22Rv1 (cell line): ENCODE results near the gene AKAP9.

Experiments used
- H3K27ac ChIP-seq: fragments of 450-650 bp; 2 replicates; pipeline ENCODE4 v1.5.1; 2017
- CTCF ChIP-seq: fragments of 450-650 bp; IDR thresholded peaks from 2 replicates; pipeline ENCODE4 v1.5.1; 2017; ENCODE audit warnings: mild to moderate bottlenecking
- ZFX ChIP-seq: fragments of 450-650 bp; IDR thresholded peaks from 2 replicates; pipeline ENCODE4 v1.6.1; 2017; ENCODE audit warnings: antibody characterized with exemption, borderline replicate concordance

Gene AKAP9

DNA sequence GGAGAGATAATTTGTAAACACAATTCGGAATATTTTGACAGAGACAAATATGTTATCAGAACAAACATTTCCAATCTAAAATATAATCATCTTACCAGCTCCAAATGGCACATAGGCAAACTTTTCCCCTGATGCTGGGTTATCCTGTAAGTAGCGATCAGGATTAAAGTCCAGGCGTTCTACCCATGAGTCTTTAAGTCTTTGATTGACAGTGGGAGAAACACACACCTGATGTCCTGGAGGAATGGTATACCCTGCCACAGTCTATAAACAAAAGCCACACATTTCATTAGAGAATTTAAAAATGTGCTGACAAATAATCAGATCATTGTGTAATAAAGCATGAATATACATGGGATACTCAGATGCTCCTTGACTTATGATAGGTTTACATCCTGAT, 176.3 kb downstream of the AKAP9 start:
- H3K27ac ChIP-seq = no peak overlapping the region

GRCh38 chr7:92119213-92119759, 178.6 kb downstream of the AKAP9 start:
- TF ChIP-seq CTCF = no peak
- no peak for TF ChIP-seq ZFX
- no peak overlapping the region for H3K27ac ChIP-seq

More for the DNA sequence above, 176.3 kb downstream of the AKAP9 start:
- TF ChIP-seq CTCF = no peak
- no peak for TF ChIP-seq ZFX

DNA sequence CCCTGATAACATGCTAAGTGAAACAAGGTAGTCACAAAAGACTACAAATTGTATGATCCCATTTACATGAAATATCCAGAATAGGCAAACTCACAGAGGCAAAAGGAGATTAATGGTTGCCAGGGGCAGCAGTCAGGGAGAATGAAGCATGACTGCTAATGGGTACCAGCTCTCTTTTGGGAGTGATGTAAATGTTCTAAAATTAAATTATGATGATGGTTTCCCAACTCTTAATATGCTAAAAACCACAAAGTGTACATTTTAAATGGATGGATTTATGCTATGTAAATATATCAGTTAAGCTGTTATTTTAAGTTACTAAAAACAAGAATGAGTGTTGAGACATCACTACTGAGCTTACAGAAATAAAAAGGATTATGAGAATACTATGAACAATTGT, 181.0 kb downstream of the AKAP9 start:
- H3K27ac ChIP-seq = no peak overlapping the region
- TF ChIP-seq CTCF = no peak
- TF ChIP-seq ZFX = no peak

- TF ChIP-seq CTCF (no peak), ZFX (no peak)
- no peak overlapping the region for H3K27ac ChIP-seq
Measured at GRCh38 chr7:92131093-92131492, 190.4 kb downstream of the AKAP9 start.

DNA sequence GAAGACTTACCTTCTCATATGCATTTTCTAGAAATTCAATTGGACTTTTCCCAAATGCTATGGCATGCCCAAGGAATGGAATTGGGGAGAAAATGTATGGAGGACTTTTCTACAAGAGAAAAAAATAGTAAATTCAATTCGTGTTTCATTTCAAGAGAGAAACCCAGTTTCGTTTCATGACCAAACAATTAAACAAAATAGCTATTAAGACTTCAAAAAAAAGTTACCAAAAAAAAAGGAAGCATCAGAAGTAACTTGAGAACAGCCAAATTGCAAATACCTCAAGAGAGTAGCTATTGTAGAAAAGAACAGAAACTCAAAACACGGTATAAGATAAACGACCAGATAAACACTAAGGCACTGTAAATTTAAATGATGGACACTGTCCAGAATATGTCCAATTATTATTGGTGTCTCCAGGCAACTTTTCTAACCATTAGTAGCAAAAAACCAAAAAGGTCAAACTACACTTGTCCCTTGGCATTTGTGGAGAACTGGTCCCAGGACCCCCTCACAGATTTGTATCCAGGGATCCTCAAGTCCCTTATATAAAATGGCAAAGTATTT, 191.2 kb downstream of the AKAP9 start:
- H3K27ac ChIP-seq = no peak overlapping the region
- no peak for TF ChIP-seq CTCF
- no peak for TF ChIP-seq ZFX

- TF ChIP-seq ZFX = no peak
- no peak for TF ChIP-seq CTCF
- H3K27ac ChIP-seq = peak overlapping the region; percentile 88
Measured at GRCh38 chr7:92133133-92133736, 192.6 kb downstream of the AKAP9 start.

DNA sequence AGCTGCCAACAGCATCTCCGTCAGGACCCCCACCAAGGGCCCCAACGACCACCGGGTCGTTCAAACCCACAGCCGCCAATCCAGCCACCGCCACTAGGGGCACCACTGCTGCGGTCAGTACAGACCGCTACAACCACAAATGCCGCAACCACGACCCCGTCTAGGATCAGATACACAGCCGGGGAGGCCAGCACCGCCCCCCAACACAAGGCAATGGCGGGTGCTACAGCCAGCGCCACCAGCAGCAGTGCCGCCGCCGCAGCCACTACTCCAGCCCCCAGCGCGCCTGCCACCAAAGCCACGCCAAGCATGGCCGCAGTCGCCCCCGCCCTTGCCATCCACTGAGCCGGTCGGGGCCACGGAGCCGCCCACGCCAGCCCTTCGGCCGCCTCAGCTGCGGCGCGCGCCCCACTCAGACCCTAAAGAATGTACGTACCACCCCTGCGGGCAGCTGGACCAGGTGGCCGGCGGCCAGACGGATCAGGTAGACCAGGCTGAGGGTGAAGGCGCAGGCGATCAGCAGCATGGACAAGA, 193.1 kb downstream of the AKAP9 start:
- peak; percentile 99 for TF ChIP-seq CTCF
- TF ChIP-seq ZFX = no peak
- H3K27ac ChIP-seq = peak overlapping the region; percentile 88
